PC-9 (cell line): ENCODE data around the gene CNTN6. TPM values are rescaled to one million over a fixed set of nuclear protein-coding genes. Genes with fewer than 3 reads are reported as not detected.

Source experiments
- BruUV-seq: library from RNA; stranded (reverse); fragments of 400-500 nt; replicated peaks from 2 replicates; lab custom pipeline; 2021; lab: Mats Ljungman, UMichigan
- CTCF ChIA-PET: fragments of 300-600 bp; sonication (Branson Sonifier 250); formaldehyde crosslinking; loops from one replicate; lab custom pipeline; 2022; ENCODE audit warnings: antibody characterized with exemption; lab: Charles Lee
- POLR2A ChIA-PET: fragments of 300-600 bp; sonication (Branson Sonifier 250); formaldehyde crosslinking; loops from one replicate; lab custom pipeline; 2022; ENCODE audit warnings: antibody characterized with exemption; ENCODE audit not compliant: unreplicated experiment; lab: Charles Lee
- DNase-seq, 2 experiments: peaks; one replicate each; pipeline versions ENCODE4 v3.0.0 to v3.0.0-alpha.2; 2015 to 2022; ENCODE audit warnings: mixed read lengths in 1 of 2
- H2AFZ ChIP-seq: fragments of 200-600 bp; sonication (generic); 2 replicates; pipeline ENCODE4 v1.8.1; 2017; ENCODE audit warnings: antibody characterized with exemption
- H3F3A ChIP-seq: fragments of 200-600 bp; sonication (generic); 2 replicates; pipeline ENCODE4 v1.8.1; 2017; ENCODE audit warnings: antibody characterized with exemption, mild to moderate bottlenecking, low read depth; ENCODE audit not compliant: insufficient read depth
- H3K27ac ChIP-seq: fragments of 200-600 bp; sonication (generic); 2 replicates; pipeline ENCODE4 v1.6.1; 2016; ENCODE audit warnings: mixed run types
- H3K27me3 ChIP-seq: fragments of 200-600 bp; sonication (generic); 2 replicates; pipeline ENCODE4 v1.6.1; 2016; ENCODE audit warnings: low read depth, mixed run types; ENCODE audit not compliant: insufficient read depth
- H3K36me3 ChIP-seq: fragments of 200-600 bp; sonication (generic); 2 replicates; pipeline ENCODE4 v1.6.1; 2016; ENCODE audit warnings: low read depth, mixed run types
- H3K4me1 ChIP-seq: fragments of 200-600 bp; sonication (generic); replicated peaks from 2 replicates; pipeline ENCODE4 v1.6.1; 2016; ENCODE audit warnings: mixed run types; ENCODE audit not compliant: insufficient read depth
- H3K4me2 ChIP-seq: fragments of 200-600 bp; sonication (generic); 2 replicates; pipeline ENCODE4 v1.6.1; 2017; ENCODE audit warnings: mixed run types
- H3K4me3 ChIP-seq: fragments of 200-600 bp; sonication (generic); 2 replicates; pipeline ENCODE4 v1.6.1; 2016; ENCODE audit warnings: mixed run types
- H3K79me2 ChIP-seq: fragments of 200-600 bp; sonication (generic); 2 replicates; pipeline ENCODE4 v1.6.1; 2017; ENCODE audit warnings: low read depth, mixed run types
- H3K9me2 ChIP-seq: fragments of 200-600 bp; sonication (generic); 2 replicates; pipeline ENCODE4 v1.8.1; 2017; ENCODE audit warnings: mild to moderate bottlenecking; ENCODE audit not compliant: insufficient read depth
- H3K9me3 ChIP-seq: fragments of 200-600 bp; sonication (generic); 2 replicates; pipeline ENCODE4 v1.8.1; 2016; ENCODE audit warnings: low read depth; ENCODE audit not compliant: insufficient read depth
- H4K20me1 ChIP-seq: fragments of 200-600 bp; sonication (generic); 2 replicates; pipeline ENCODE4 v1.8.1; 2017; ENCODE audit not compliant: insufficient read depth
- CTCF ChIP-seq: fragments of 200-600 bp; sonication (generic); conservative IDR thresholded peaks from 2 replicates; pipeline ENCODE4 v1.6.1; 2017; ENCODE audit warnings: mixed run types, antibody characterized with exemption, mild to moderate bottlenecking, moderate library complexity
- EZH2 ChIP-seq: fragments of 200-600 bp; sonication (generic); IDR thresholded peaks from 2 replicates; pipeline ENCODE4 v1.8.0; 2017; ENCODE audit warnings: antibody characterized with exemption, low read depth
- intact Hi-C: fragments of 100-400 bp; cut with micrococcal nuclease; formaldehyde crosslinking; loops from one replicate; pipeline ENCODE4 v1.10.0; 2022; ENCODE audit not compliant: unreplicated experiment
- total RNA-seq: library from RNA; stranded (reverse); gene quantifications from 2 replicates; pipeline ENCODE4 v1.2.3, GENCODE V29; 2021

The CNTN6 gene
- total RNA-seq, 1 experiment from 2014 or later = not detected

DNA sequence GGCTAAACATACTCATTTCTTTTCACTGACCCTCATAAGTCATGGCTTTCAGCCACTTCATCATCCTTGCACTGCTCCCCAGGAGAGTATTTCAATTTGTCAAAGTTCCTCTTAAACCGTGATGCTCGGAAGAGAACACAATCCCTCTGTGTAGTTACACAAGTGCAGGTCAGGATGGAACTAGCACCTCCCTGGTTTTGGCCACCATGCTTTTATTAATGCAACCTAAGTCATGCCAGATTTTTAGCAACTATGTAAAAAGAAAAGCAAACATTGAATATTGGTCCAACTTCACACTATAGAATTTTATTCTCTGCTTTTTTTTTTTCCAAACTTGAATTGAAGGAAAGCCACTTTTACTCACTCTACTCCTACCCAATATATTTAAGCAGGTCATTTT is 45.2 kb downstream of the CNTN6 start:
- Histone ChIP-seq H3K9me2 (no peaks in the 10 kb centered on the region), H3K27me3 (no peaks in the 10 kb centered on the region), H3K27ac (no peak overlapping the region), H4K20me1 (no peaks in the 10 kb centered on the region), H3K79me2 (no peaks in the 10 kb centered on the region), H3K4me3 (no peak overlapping the region), H3K4me2 (no peak overlapping the region), H2AFZ (no peak overlapping the region), H3F3A (no peaks in the 10 kb centered on the region), H3K36me3 (no peaks in the 10 kb centered on the region), H3K4me1 (no peaks in the 10 kb centered on the region), H3K9me3 (no peaks in the 10 kb centered on the region)
- ChIA-PET CTCF (no interaction called here), POLR2A (no interaction called here)
- BruUV-seq = no TSS peak
- TF ChIP-seq EZH2 (no peak), CTCF (no peak)
- no peak for DNase-seq
- intact Hi-C loops = no loop called here

DNA sequence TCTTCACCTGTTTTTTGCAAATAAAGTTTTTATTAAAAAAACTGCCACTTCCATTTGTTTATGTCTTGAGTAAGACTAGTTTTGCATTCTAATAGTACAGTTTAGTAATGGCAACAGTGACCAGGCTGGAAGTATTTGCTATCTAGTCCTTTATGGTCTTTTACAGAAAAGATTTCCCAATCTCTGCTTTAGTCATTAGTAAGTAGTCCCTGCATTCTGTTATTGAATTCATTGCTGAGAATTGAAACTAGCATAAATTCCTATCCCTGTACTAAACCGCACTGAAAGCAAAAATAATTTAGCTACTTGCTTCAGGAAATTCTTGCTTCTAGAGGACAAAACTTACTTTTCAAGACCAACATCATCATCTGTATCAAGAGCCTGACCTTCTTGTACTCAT is 46.2 kb downstream of the CNTN6 start:
- no peak overlapping the region for H3K4me3 ChIP-seq
- no peak overlapping the region for H3K4me2 ChIP-seq
- H2AFZ ChIP-seq = no peak overlapping the region
- H3K27ac ChIP-seq = no peak overlapping the region
- no peaks in the 10 kb centered on the region for H3F3A ChIP-seq
- H3K4me1 ChIP-seq = no peaks in the 10 kb centered on the region
- H3K27me3 ChIP-seq = no peaks in the 10 kb centered on the region
- DNase-seq = no peak
- intact Hi-C loops = no loop called here
- ChIA-PET POLR2A (no interaction called here), CTCF (no interaction called here)
- H3K9me3 ChIP-seq = no peaks in the 10 kb centered on the region
- H3K36me3 ChIP-seq = no peaks in the 10 kb centered on the region
- no peaks in the 10 kb centered on the region for H3K79me2 ChIP-seq
- no peaks in the 10 kb centered on the region for H3K9me2 ChIP-seq
- no TSS peak for BruUV-seq
- TF ChIP-seq EZH2 (no peak), CTCF (no peak)
- H4K20me1 ChIP-seq = no peaks in the 10 kb centered on the region

DNA sequence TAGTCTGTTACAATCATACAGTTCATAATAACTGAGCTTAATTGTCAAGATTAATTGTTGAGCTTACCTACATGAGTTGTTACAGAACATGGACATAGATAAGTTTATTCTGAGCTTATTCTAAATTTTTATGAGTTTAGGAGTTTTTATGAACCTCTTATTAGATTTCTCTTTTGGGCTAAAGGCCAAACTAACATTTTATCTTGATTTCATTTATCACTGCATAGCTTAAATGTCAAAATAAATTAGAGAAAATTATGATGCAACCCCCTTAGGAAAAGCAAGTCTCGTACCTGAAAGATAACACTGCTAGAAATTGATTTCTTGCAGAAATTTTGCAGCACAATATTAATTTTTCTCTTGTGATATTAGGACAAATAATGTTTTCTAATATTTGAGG is 54.5 kb downstream of the CNTN6 start:
- CTCF ChIA-PET = no interaction called here
- H3K9me3 ChIP-seq = no peaks in the 10 kb centered on the region
- no peaks in the 10 kb centered on the region for H3K36me3 ChIP-seq
- H3K79me2 ChIP-seq = no peaks in the 10 kb centered on the region
- intact Hi-C loops = no loop called here
- no peaks in the 10 kb centered on the region for H3F3A ChIP-seq
- TF ChIP-seq EZH2 (no peak), CTCF (no peak)
- no peak overlapping the region for H2AFZ ChIP-seq
- no peak overlapping the region for H3K4me3 ChIP-seq
- DNase-seq = no peak
- no TSS peak for BruUV-seq
- no peak overlapping the region for H3K27ac ChIP-seq
- H3K4me2 ChIP-seq = no peak overlapping the region
- POLR2A ChIA-PET = no interaction called here
- H3K27me3 ChIP-seq = no peaks in the 10 kb centered on the region
- no peaks in the 10 kb centered on the region for H3K9me2 ChIP-seq
- H4K20me1 ChIP-seq = no peaks in the 10 kb centered on the region
- no peaks in the 10 kb centered on the region for H3K4me1 ChIP-seq
